Uterus (tissue), 4 donors: ENCODE data around the gene FARS2. TPM values are rescaled to one million over a fixed set of nuclear protein-coding genes. Genes with fewer than 3 reads are reported as not detected.

ENCODE experiments used
- DNase-seq, 2 donors: peaks; one replicate each; pipeline ENCODE4 v3.0.0-alpha.2; 2019 to 2020
- H3K27ac ChIP-seq, 2 donors: fragments of 200-600 bp; sonication (generic); 1 replicate in 1 of 2; 2 replicates in 1 of 2; pipeline ENCODE4 v1.5.1; 2016 to 2018
- H3K27me3 ChIP-seq, 2 donors: fragments of 200-600 bp; sonication (generic); one replicate each; pipeline ENCODE4 v1.5.1; 2018 to 2019; ENCODE audit warnings: control low read depth in 1 of 2
- H3K36me3 ChIP-seq, 2 donors: fragments of 200-600 bp; sonication (generic); one replicate each; pipeline ENCODE4 v1.5.1; 2019; ENCODE audit warnings: control low read depth in 1 of 2
- H3K4me1 ChIP-seq, 2 donors: fragments of 200-600 bp; sonication (generic); one replicate each; pipeline ENCODE4 v1.5.1; 2018 to 2019; ENCODE audit warnings: control low read depth in 1 of 2
- H3K4me3 ChIP-seq, 2 donors: fragments of 200-600 bp; sonication (generic); 1 replicate in 1 of 2; 2 replicates in 1 of 2; pipeline ENCODE4 v1.5.1; 2018 to 2019; ENCODE audit warnings: mild to moderate bottlenecking in 1 of 2
- H3K9me3 ChIP-seq, 2 donors: fragments of 200-600 bp; sonication (generic); one replicate each; pipeline ENCODE4 v1.5.1; 2019; ENCODE audit warnings: control low read depth in 1 of 2
- CTCF ChIP-seq, 4 experiments: fragments of 200-600 bp in 2 of 4; fragments of 450-650 bp in 2 of 4; sonication (generic) in 2 of 4; IDR thresholded peaks; one replicate each; pipeline ENCODE4 v1.5.1; 2016 to 2019; ENCODE audit warnings: antibody characterized with exemption in 4 of 4, mild to moderate bottlenecking in 2 of 4, moderate library complexity in 1 of 4
- POLR2A ChIP-seq, 2 donors: fragments of 450-650 bp; IDR thresholded peaks; one replicate each; pipeline ENCODE4 v1.6.1; 2016; ENCODE audit warnings: antibody characterized with exemption in 2 of 2, mild to moderate bottlenecking in 1 of 2, moderate library complexity in 1 of 2
- intact Hi-C: fragments of 100-400 bp; cut with DNase I; formaldehyde crosslinking; loops from one replicate; pipeline ENCODE4 v1.15.1; 2023; ENCODE audit warnings: low total_unique reads
- total RNA-seq, 4 donors: library from RNA; depleted of rRNA in 3 of 4; stranded (reverse); fragments of >200 nt in 3 of 4; gene quantifications; one replicate each; pipeline versions ENCODE4 v1.1.0 to v1.2.4, GENCODE V29; 2014 to 2023
- donor health status: DM: yes; HTN: yes; CAD: no.

FARS2 gene
- total RNA-seq, 4 donors from 2014 or later = 14.4 to 32.5 (median 25.6) TPM

- Histone ChIP-seq H3K4me3 (no peak overlapping the region), H3K27me3 (no peaks in the 10 kb centered on the region), H3K27ac (no peak overlapping the region), H3K9me3 (no peaks in the 10 kb centered on the region), H3K36me3 (no peaks in the 10 kb centered on the region), H3K4me1 (no peaks in the 10 kb centered on the region)
- no peak for DNase-seq
- intact Hi-C loops = no loop called here
- TF ChIP-seq CTCF (IDR thresholded peaks at IDR 0.05) (no peak), POLR2A (IDR thresholded peaks at IDR 0.05) (no peak)
These were observed 203.0 kb downstream of the FARS2 start for GRCh38 chr6:5464099-5464885.

GRCh38 chr6:5466281-5467136 is 205.2 kb downstream of the FARS2 start:
- intact Hi-C loops = no loop called here
- Histone ChIP-seq H3K27me3 (no peaks in the 10 kb centered on the region), H3K36me3 (no peaks in the 10 kb centered on the region), H3K27ac (no peak overlapping the region), H3K4me3 (no peak overlapping the region), H3K9me3 (no peaks in the 10 kb centered on the region), H3K4me1 (no peaks in the 10 kb centered on the region)
- no peak for TF ChIP-seq POLR2A (IDR thresholded peaks at IDR 0.05)
- no peak for TF ChIP-seq CTCF (IDR thresholded peaks at IDR 0.05)
- no peak for DNase-seq

DNA sequence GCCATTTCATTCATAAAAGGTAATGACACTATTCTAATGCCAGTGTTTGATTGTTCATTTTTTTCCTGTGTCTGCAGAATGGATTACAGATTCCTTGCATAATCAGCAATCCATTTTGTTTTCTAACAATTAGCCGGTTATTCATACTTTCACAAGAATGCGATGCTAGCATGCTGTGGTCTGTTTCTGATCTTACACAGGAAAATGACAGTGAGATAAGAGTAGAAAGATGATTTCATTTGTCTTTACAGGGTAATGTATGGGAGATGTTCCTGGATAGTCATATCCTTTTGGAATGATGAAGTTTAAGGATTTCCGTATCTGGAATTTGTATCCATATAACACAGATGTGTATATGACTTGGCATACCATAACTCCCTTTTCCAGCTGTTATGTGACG is 207.3 kb downstream of the FARS2 start:
- Histone ChIP-seq H3K27me3 (no peaks in the 10 kb centered on the region), H3K4me1 (no peaks in the 10 kb centered on the region), H3K27ac (no peak overlapping the region), H3K36me3 (no peaks in the 10 kb centered on the region), H3K9me3 (no peaks in the 10 kb centered on the region), H3K4me3 (no peak overlapping the region)
- no peak for DNase-seq
- TF ChIP-seq CTCF (IDR thresholded peaks at IDR 0.05) (no peak), POLR2A (IDR thresholded peaks at IDR 0.05) (no peak)
- intact Hi-C loops = no loop called here

DNA sequence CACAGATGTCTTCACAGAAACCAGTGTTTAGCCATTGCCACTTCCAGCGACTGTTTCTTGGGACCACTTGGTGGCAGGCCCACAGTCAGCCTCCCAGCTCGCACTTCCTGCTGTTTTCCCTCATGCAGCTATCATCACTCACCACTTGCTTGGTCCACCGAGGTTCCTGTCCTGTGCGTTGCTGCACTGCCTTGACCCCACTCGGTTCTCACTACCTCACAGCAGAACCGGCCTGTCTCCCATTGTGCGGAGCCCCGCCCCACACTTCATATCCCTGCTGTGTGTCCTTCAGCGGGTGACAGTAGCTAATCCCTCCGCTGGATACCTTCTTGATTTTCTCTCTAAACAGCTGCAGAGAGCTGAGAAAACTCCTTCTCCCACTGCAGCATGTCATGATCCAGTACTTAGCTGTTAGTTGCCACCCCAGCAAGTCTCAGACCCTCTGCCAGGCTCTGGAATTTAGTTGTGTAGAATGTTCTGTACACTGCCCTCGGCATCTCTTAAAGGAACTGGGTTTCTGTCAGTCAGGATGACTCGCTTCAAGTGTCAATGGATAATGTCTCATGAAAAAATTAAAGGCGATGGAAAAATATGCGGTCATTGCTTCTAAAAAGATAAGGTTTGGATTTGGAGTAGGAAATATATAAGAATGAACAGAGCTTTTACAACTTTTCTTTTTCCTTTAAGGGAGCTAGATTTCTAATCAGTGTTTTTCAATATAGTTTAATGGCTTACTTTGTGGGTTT is 208.0 kb downstream of the FARS2 start:
- intact Hi-C loops = no loop called here
- Histone ChIP-seq H3K9me3 (no peaks in the 10 kb centered on the region), H3K36me3 (no peaks in the 10 kb centered on the region), H3K27ac (no peak overlapping the region), H3K27me3 (no peaks in the 10 kb centered on the region), H3K4me1 (no peaks in the 10 kb centered on the region), H3K4me3 (no peak overlapping the region)
- DNase-seq = no peak
- TF ChIP-seq CTCF (IDR thresholded peaks at IDR 0.05) = no peak
- TF ChIP-seq POLR2A (IDR thresholded peaks at IDR 0.05) = no peak
